Loucy (cell line): Measurements from ENCODE around the gene IFNGR1.

Experiments
- H2AFZ ChIP-seq: fragments of 200-600 bp; sonication (generic); 2 replicates; pipeline ENCODE4 v1.6.0; 2016; ENCODE audit warnings: antibody characterized with exemption, mild to moderate bottlenecking, low read length, moderate library complexity
- H3F3A ChIP-seq: fragments of 200-600 bp; 2 replicates; pipeline ENCODE4 v1.6.0; 2016; ENCODE audit warnings: antibody characterized with exemption, low read depth, mild to moderate bottlenecking
- H3K27me3 ChIP-seq: fragments of 200-600 bp; sonication (generic); 2 replicates; pipeline ENCODE4 v1.6.1; 2014; ENCODE audit warnings: low read length, mild to moderate bottlenecking; ENCODE audit not compliant: insufficient read depth, poor library complexity, severe bottlenecking
- H3K36me3 ChIP-seq: fragments of 200-600 bp; sonication (generic); 2 replicates; pipeline ENCODE4 v1.6.1; 2016; ENCODE audit warnings: low read length; ENCODE audit not compliant: insufficient read depth
- H3K4me1 ChIP-seq: fragments of 200-600 bp; sonication (generic); 2 replicates; pipeline ENCODE4 v1.5.1; 2014; ENCODE audit warnings: low read length, mild to moderate bottlenecking; ENCODE audit not compliant: insufficient read depth, poor library complexity, severe bottlenecking
- H3K4me2 ChIP-seq: fragments of 200-600 bp; sonication (generic); 2 replicates; pipeline ENCODE4 v1.6.0; 2014; ENCODE audit warnings: antibody characterized with exemption, low read length, low read depth, mild to moderate bottlenecking; ENCODE audit not compliant: poor library complexity, severe bottlenecking
- H3K4me3 ChIP-seq: fragments of 200-600 bp; sonication (generic); 2 replicates; pipeline ENCODE4 v1.5.1; 2014; ENCODE audit warnings: low read length, mild to moderate bottlenecking, mixed read lengths; ENCODE audit not compliant: poor library complexity, severe bottlenecking
- H3K79me2 ChIP-seq: fragments of 200-600 bp; sonication (generic); 2 replicates; pipeline ENCODE4 v1.6.1; 2014; ENCODE audit warnings: low read length; ENCODE audit not compliant: insufficient read depth
- H3K9ac ChIP-seq: fragments of 200-600 bp; sonication (generic); 2 replicates; pipeline ENCODE4 v1.6.0; 2014; ENCODE audit warnings: mild to moderate bottlenecking, low read depth, low read length, moderate library complexity; ENCODE audit not compliant: poor library complexity, severe bottlenecking
- H3K9me2 ChIP-seq: fragments of 200-600 bp; sonication (generic); replicated peaks from 2 replicates; pipeline ENCODE4 v1.6.1; 2016; ENCODE audit warnings: low read depth, low read length, mixed read lengths
- H3K9me3 ChIP-seq: fragments of 200-600 bp; sonication (generic); 2 replicates; pipeline ENCODE4 v1.6.1; 2014; ENCODE audit warnings: mild to moderate bottlenecking, antibody characterized with exemption, low read length, low read depth; ENCODE audit not compliant: insufficient read depth
- H4K20me1 ChIP-seq: fragments of 200-600 bp; sonication (generic); 2 replicates; pipeline ENCODE4 v1.6.0; 2014; ENCODE audit warnings: antibody characterized with exemption, low read length, mild to moderate bottlenecking; ENCODE audit not compliant: insufficient read depth, poor library complexity, severe bottlenecking
- CTCF ChIP-seq: fragments of 200-600 bp; sonication (generic); conservative IDR thresholded peaks from 2 replicates; pipeline ENCODE4 v1.5.1; 2014; ENCODE audit warnings: mild to moderate bottlenecking, antibody characterized with exemption, low read length
- EZH2phosphoT487 ChIP-seq: fragments of 200-600 bp; IDR thresholded peaks from 2 replicates; pipeline ENCODE4 v1.6.1; 2018; ENCODE audit warnings: antibody characterized with exemption, mild to moderate bottlenecking, moderate library complexity, borderline replicate concordance

Gene IFNGR1

GRCh38 chr6:137149035-137149393, 70.2 kb downstream of the IFNGR1 start:
- H3K79me2 ChIP-seq: no peaks in the 10 kb centered on the region
- TF ChIP-seq EZH2phosphoT487 (no peak), CTCF (no peak)
- H3K27me3 ChIP-seq: peaks cover 9% of the 10 kb centered on the region
- H2AFZ ChIP-seq: no peak overlapping the region
- no peaks in the 10 kb centered on the region for H4K20me1 ChIP-seq
- H3K9me2 ChIP-seq: no peaks in the 10 kb centered on the region
- H3K4me3 ChIP-seq: no peak overlapping the region
- no peaks in the 10 kb centered on the region for H3K9me3 ChIP-seq
- H3K9ac ChIP-seq: no peak overlapping the region
- no peaks in the 10 kb centered on the region for H3F3A ChIP-seq
- no peaks in the 10 kb centered on the region for H3K4me1 ChIP-seq
- H3K36me3 ChIP-seq: no peaks in the 10 kb centered on the region
- no peak overlapping the region for H3K4me2 ChIP-seq

- H3K4me1 ChIP-seq: no peaks in the 10 kb centered on the region
- H4K20me1 ChIP-seq: no peaks in the 10 kb centered on the region
- no peak overlapping the region for H3K9ac ChIP-seq
- no peaks in the 10 kb centered on the region for H3K79me2 ChIP-seq
- no peak overlapping the region for H3K4me2 ChIP-seq
- no peak overlapping the region for H2AFZ ChIP-seq
- H3K4me3 ChIP-seq: no peak overlapping the region
- H3K36me3 ChIP-seq: no peaks in the 10 kb centered on the region
- peaks cover 9% of the 10 kb centered on the region for H3K27me3 ChIP-seq
- H3K9me3 ChIP-seq: no peaks in the 10 kb centered on the region
- H3F3A ChIP-seq: no peaks in the 10 kb centered on the region
- no peaks in the 10 kb centered on the region for H3K9me2 ChIP-seq
- no peak for TF ChIP-seq CTCF
- no peak for TF ChIP-seq EZH2phosphoT487
Observed at GRCh38 chr6:137148306-137149034, 70.7 kb downstream of the IFNGR1 start.
